A673 (cell line): ENCODE results near the gene PNPLA2. TPM values are rescaled to one million over a fixed set of nuclear protein-coding genes. Genes with fewer than 3 reads are reported as not detected.
A peak's percentile ranks its signal among the peaks of the same experiment; 100 is the strongest.

Experiments
- BruUV-seq: library from RNA; stranded (reverse); fragments of 400-500 nt; replicated peaks from 2 replicates; lab custom pipeline; 2021; lab: Mats Ljungman, UMichigan
- CTCF ChIA-PET: fragments of 300-600 bp; sonication (Branson Sonifier 250); formaldehyde crosslinking; loops from one replicate; lab custom pipeline; 2022; ENCODE audit warnings: antibody characterized with exemption; lab: Charles Lee
- POLR2A ChIA-PET: fragments of 300-600 bp; sonication (Branson Sonifier 250); formaldehyde crosslinking; loops from one replicate; lab custom pipeline; 2022; ENCODE audit warnings: antibody characterized with exemption; ENCODE audit not compliant: low non-redundant PET; lab: Charles Lee
- DNase-seq: peaks from one replicate; pipeline ENCODE4 v3.0.0-alpha.2; 2015; ENCODE audit warnings: low spot score
- H3K27ac ChIP-seq: fragments of 200-600 bp; sonication (generic); 2 replicates; pipeline ENCODE4 v1.5.1; 2016; ENCODE audit warnings: mixed run types, low read depth, mild to moderate bottlenecking, mixed read lengths, antibody characterized with exemption, low read length; ENCODE audit not compliant: poor library complexity, severe bottlenecking
- H3K27me3 ChIP-seq: fragments of 200-600 bp; sonication (generic); replicated peaks from 2 replicates; pipeline ENCODE4 v1.6.1; 2017; ENCODE audit warnings: mixed run types, low read depth, mild to moderate bottlenecking, mixed read lengths, antibody characterized with exemption, low read length; ENCODE audit not compliant: insufficient read depth, poor library complexity
- H3K36me3 ChIP-seq: fragments of 200-600 bp; sonication (generic); 2 replicates; pipeline ENCODE4 v1.6.1; 2016; ENCODE audit warnings: mixed run types, mild to moderate bottlenecking, mixed read lengths, antibody characterized with exemption, low read length; ENCODE audit not compliant: insufficient read depth, poor library complexity, severe bottlenecking
- H3K4me1 ChIP-seq: fragments of 200-600 bp; sonication (generic); 2 replicates; pipeline ENCODE4 v1.6.1; 2017; ENCODE audit warnings: mixed run types, mild to moderate bottlenecking, mixed read lengths, antibody characterized with exemption, low read length; ENCODE audit not compliant: insufficient read depth, poor library complexity, severe bottlenecking
- H3K4me3 ChIP-seq: fragments of 200-600 bp; sonication (generic); 2 replicates; pipeline ENCODE4 v1.5.1; 2016; ENCODE audit warnings: low read depth, mixed run types, mild to moderate bottlenecking, mixed read lengths, low read length; ENCODE audit not compliant: poor library complexity, severe bottlenecking
- H3K9me3 ChIP-seq: fragments of 200-600 bp; sonication (generic); 2 replicates; pipeline ENCODE4 v1.6.1; 2016; ENCODE audit warnings: mixed run types, low read depth, mild to moderate bottlenecking, mixed read lengths, antibody characterized with exemption, low read length; ENCODE audit not compliant: poor library complexity, severe bottlenecking
- EZH2 ChIP-seq: fragments of 200-600 bp; sonication (generic); IDR thresholded peaks from 2 replicates; pipeline ENCODE4 v1.6.1; 2017; ENCODE audit warnings: borderline replicate concordance, low read depth, mild to moderate bottlenecking, mixed read lengths, antibody characterized with exemption, low read length; ENCODE audit not compliant: poor library complexity, severe bottlenecking
- intact Hi-C: fragments of 100-400 bp; cut with micrococcal nuclease; formaldehyde crosslinking; loops from one replicate; pipeline ENCODE4 v1.10.0; 2022; ENCODE audit not compliant: unreplicated experiment
- total RNA-seq: library from RNA; stranded (reverse); gene quantifications from 2 replicates; pipeline ENCODE4 v1.2.3, GENCODE V29; 2021
- TF ChIP-seq, protein P1 (sequence below): fragments of 300-800, 200-600 bp; sonication (generic); conservative IDR thresholded peaks from 2 replicates; pipeline ENCODE4 v1.5.1; 2017; ENCODE audit warnings: low read depth, mild to moderate bottlenecking, antibody characterized with exemption, low read length, moderate library complexity, mixed read lengths

Gene PNPLA2
- total RNA-seq, 1 experiment from 2014 or later = 45.4 TPM

DNA sequence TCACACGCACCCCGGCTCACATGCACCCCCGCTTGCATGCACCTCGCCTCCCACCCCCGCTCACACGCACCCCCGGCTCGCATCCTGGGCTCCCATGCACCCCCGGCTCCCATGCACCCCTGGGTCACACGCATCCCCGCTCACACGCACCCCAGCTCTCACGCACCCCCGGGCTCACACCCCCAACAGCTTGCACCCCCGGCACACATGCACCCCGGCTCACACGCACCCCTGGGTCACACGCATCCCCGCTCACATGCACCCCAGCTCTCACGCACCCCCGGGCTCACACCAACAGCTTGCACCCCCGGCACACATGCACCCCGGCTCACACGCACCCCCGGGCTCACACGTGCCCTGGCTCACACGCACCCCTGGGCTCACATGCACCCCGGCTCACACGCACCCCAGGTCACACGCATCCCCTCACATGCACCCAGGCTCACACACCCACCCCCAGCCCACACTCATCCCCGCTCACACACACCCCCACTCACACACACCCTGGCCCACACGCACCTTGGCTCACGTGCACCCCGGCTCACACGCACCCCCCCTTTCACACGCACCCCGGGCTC lies 40.1 kb downstream of the PNPLA2 start:
- POLR2A ChIA-PET = interaction anchor here (0.7 kb wide), 1 partner anchor 190 kb away, joined by 13 read pairs; no protein-coding TSS in a partner anchor

DNA sequence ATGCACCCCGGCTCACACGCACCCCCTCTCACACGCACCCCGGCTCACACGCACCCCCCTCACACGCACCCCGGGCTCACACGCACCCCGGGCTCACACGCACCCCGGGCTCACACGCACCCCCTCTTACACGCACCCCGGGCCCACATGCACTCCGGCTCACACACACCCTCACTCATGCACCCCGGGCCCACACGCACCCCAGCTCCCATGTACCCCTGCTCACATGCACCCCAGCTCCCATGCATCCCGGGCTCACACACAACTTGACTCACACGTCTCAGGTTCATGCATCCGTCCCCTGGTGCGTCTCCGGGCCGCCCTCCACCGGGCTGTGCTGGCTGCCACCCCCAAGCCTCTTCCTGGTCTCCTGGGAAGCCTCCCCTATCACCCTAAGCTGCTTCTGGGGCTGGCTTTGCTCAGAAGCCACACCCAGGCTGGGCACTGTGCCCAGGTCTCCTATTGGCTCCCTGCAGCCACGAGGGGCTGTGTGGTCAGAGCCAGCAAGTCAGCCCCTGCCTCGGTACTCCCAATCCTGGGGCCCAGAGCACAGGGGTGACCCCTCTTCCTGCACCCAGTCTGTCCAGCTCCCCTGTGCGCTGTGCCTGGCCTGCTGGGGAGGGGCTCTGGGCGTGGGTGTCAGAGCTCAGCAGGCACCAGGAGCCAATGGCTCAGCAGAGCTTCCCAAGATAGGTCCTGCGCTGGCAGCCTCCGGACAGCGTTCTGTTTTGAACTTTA lies 40.8 kb downstream of the PNPLA2 start:
- ChIA-PET CTCF (no interaction called here), POLR2A (interaction anchor here (0.6 to 0.7 kb wide), 2 partner anchors 189 to 200 kb away, joined by 3 to 13 read pairs; no protein-coding TSS in a partner anchor)
- H3K27ac ChIP-seq = peak overlapping the region; percentile 60
- BruUV-seq = no TSS peak
- TF ChIP-seq, protein P1, sequence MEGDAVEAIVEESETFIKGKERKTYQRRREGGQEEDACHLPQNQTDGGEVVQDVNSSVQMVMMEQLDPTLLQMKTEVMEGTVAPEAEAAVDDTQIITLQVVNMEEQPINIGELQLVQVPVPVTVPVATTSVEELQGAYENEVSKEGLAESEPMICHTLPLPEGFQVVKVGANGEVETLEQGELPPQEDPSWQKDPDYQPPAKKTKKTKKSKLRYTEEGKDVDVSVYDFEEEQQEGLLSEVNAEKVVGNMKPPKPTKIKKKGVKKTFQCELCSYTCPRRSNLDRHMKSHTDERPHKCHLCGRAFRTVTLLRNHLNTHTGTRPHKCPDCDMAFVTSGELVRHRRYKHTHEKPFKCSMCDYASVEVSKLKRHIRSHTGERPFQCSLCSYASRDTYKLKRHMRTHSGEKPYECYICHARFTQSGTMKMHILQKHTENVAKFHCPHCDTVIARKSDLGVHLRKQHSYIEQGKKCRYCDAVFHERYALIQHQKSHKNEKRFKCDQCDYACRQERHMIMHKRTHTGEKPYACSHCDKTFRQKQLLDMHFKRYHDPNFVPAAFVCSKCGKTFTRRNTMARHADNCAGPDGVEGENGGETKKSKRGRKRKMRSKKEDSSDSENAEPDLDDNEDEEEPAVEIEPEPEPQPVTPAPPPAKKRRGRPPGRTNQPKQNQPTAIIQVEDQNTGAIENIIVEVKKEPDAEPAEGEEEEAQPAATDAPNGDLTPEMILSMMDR = no peak
- TF ChIP-seq EZH2 = no peak
- H3K27me3 ChIP-seq = no peaks in the 10 kb centered on the region
- H3K4me1 ChIP-seq = peaks cover 15% of the 10 kb centered on the region
- no peaks in the 10 kb centered on the region for H3K36me3 ChIP-seq
- H3K9me3 ChIP-seq = no peaks in the 10 kb centered on the region
- peak overlapping the region; percentile 53 for H3K4me3 ChIP-seq
- intact Hi-C loops = loop anchor here (10.0 kb wide), 1 partner anchor 115 kb away; no protein-coding TSS in a partner anchor
- DNase-seq = peak; percentile 92

More for the DNA sequence above, 40.1 kb downstream of the PNPLA2 start:
- peaks cover 15% of the 10 kb centered on the region for H3K4me1 ChIP-seq
- BruUV-seq = no TSS peak
- no peak for TF ChIP-seq EZH2
- TF ChIP-seq, protein P1 = no peak
- H3K36me3 ChIP-seq = no peaks in the 10 kb centered on the region
- H3K9me3 ChIP-seq = no peaks in the 10 kb centered on the region
- DNase-seq = no peak
- H3K4me3 ChIP-seq = peak overlapping the region; percentile 53
- CTCF ChIA-PET = no interaction called here
- intact Hi-C loops = loop anchor here (10.0 kb wide), 1 partner anchor 116 kb away; no protein-coding TSS in a partner anchor
- H3K27ac ChIP-seq = no peak overlapping the region
- no peaks in the 10 kb centered on the region for H3K27me3 ChIP-seq

DNA sequence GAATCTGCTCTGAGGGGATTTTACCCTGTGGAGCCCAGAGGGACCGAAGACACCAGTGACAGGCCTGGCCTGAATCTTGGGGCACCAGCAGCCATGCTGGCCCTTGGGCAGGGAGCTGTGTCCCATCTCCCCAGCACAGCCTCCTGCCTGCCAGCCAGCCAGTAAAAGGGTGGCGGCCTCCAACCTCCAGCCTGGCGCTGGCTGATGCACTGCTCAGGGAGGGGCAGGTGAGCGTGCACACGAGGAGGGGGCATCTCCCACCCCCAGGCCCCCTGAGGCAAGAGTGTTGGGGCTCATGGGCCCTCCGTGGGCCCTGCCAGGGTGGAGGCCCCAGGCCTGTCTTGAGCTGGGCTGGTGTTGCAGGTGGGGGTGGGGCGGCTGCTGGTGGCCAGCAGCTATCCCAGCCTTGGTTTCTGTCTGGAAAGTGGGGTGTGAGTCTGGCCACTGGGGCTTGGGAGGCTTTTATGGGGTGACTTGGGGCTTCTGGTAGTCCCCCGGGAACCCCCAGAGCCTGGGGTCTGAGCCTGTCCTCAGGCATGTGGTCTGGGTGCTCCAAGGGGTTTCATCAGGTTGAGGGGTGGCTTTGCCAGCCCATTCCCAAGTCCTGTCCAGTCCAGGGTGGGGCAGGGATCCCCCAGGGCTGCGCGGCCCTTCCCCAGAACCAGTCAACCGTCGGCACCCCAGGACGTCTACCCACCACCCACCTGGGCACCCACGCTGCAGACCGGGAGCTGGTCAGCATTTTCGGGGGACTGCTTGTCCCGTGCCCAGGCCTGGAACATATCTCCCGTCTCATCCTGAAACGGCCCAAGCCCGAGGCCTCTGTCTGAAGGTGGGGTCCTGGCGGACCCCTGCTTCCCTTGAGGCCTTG lies 41.8 kb downstream of the PNPLA2 start:
- Histone ChIP-seq H3K4me1 (peaks cover 15% of the 10 kb centered on the region), H3K36me3 (no peaks in the 10 kb centered on the region), H3K9me3 (no peaks in the 10 kb centered on the region), H3K4me3 (no peak overlapping the region), H3K27ac (peak overlapping the region; percentile 60), H3K27me3 (no peaks in the 10 kb centered on the region)
- no peak for TF ChIP-seq EZH2
- TF ChIP-seq, protein P1 = no peak
- BruUV-seq = no TSS peak
- ChIA-PET CTCF (no interaction called here), POLR2A (interaction anchor here (0.6 kb wide), 1 partner anchor 199 kb away, joined by 3 read pairs; no protein-coding TSS in a partner anchor)
- DNase-seq = no peak
- intact Hi-C loops = no loop called here
